ENCODE results near the gene SLC9A7. TPM values are rescaled to one million over a fixed set of nuclear protein-coding genes. Genes with fewer than 3 reads are reported as not detected.
"Not testable (repeated sequence)": the region's sequence is repeated elsewhere in the genome, so short reads cannot be mapped to it uniquely, and the experiment has no call there.

The SLC9A7 gene
- total RNA-seq, 1 donor from 2014 or later = 10.7 TPM

GRCh38 chrX:46791927-46792809 is 33.2 kb upstream of the SLC9A7 start:
- DNase-seq (ENCODE audit: low read depth) = peak; percentile 50
- no peak overlapping the region for H3K4me3 ChIP-seq (ENCODE audit: low read depth, low read length)
- no peak for TF ChIP-seq CTCF (conservative IDR thresholded peaks at IDR 0.05; ENCODE audit: low read depth, low read length)

- H3K4me3 ChIP-seq (ENCODE audit: low read depth, low read length) = no peak overlapping the region
- TF ChIP-seq CTCF (conservative IDR thresholded peaks at IDR 0.05; ENCODE audit: low read depth, low read length) = no peak
Observed at GRCh38 chrX:46788902-46789301, 30.0 kb upstream of the SLC9A7 start.

GRCh38 chrX:46784437-46784836 is 25.5 kb upstream of the SLC9A7 start:
- H3K4me3 ChIP-seq (ENCODE audit: low read depth, low read length); DNase-seq (ENCODE audit: low read depth): not testable (repeated sequence)

More at GRCh38 chrX:46788902-46789301, 30.0 kb upstream of the SLC9A7 start:
- DNase-seq (ENCODE audit: low read depth) = no peak

- TF ChIP-seq CTCF (conservative IDR thresholded peaks at IDR 0.05; ENCODE audit: low read depth, low read length) = no peak
- DNase-seq (ENCODE audit: low read depth) = no peak
- H3K4me3 ChIP-seq (ENCODE audit: low read depth, low read length) = no peak overlapping the region
Observed at GRCh38 chrX:46782034-46782433, 23.1 kb upstream of the SLC9A7 start.

- no peak for TF ChIP-seq CTCF (conservative IDR thresholded peaks at IDR 0.05; ENCODE audit: low read depth, low read length)
- no peak for DNase-seq (ENCODE audit: low read depth)
- no peak overlapping the region for H3K4me3 ChIP-seq (ENCODE audit: low read depth, low read length)
Observed at GRCh38 chrX:46777971-46778810, 19.3 kb upstream of the SLC9A7 start.

GRCh38 chrX:46770817-46771163 is 11.9 kb upstream of the SLC9A7 start:
- DNase-seq (ENCODE audit: low read depth) = peak; percentile 52
- TF ChIP-seq CTCF (conservative IDR thresholded peaks at IDR 0.05; ENCODE audit: low read depth, low read length) = no peak
- no peak overlapping the region for H3K4me3 ChIP-seq (ENCODE audit: low read depth, low read length)

GRCh38 chrX:46770000-46770816 is 11.3 kb upstream of the SLC9A7 start:
- no peak for TF ChIP-seq CTCF (conservative IDR thresholded peaks at IDR 0.05; ENCODE audit: low read depth, low read length)
- H3K4me3 ChIP-seq (ENCODE audit: low read depth, low read length) = no peak overlapping the region

More at GRCh38 chrX:46770000-46770816, 11.3 kb upstream of the SLC9A7 start:
- no peak for DNase-seq (ENCODE audit: low read depth)

All from epithelial cell of proximal tubule (primary cell).